Measurements from ENCODE around the gene NCOA4. TPM values are rescaled to one million over a fixed set of nuclear protein-coding genes. Genes with fewer than 3 reads are reported as not detected.

NCOA4 gene
- total and polyA plus RNA-seq, 2 of the 4 experiments (the other 2 are of a cell fraction): 62.2 to 188 TPM

GRCh38 chr10:46016811-46017210 lies 13.6 kb downstream of the NCOA4 start:
- no peak overlapping the region for H3K4me2 ChIP-seq (ENCODE audit: low read depth, low read length)
- H2BK5ac ChIP-seq (ENCODE audit: low read depth, low read length, poor library complexity, severe bottlenecking): no peak overlapping the region
- H3K27ac ChIP-seq (ENCODE audit: insufficient read depth, low read length): no peak overlapping the region
- H2BK120ac ChIP-seq (ENCODE audit: low read depth, low read length): no peak overlapping the region
- BruUV-seq (replicated peaks): no TSS peak
- H3K27me3 ChIP-seq (ENCODE audit: control insufficient read depth, insufficient read depth, low read length): no peaks in the 10 kb centered on the region
- intact Hi-C loops (cut with micrococcal nuclease) (no loop called here), in situ Hi-C loops (cut with MboI; ENCODE audit: low sequenced_read_pairs) (loop anchor here (25.0 kb wide), 1 partner anchor 1030 kb away; the partner anchor contains the start of gene DEPP1), dilution Hi-C loops (cut with HindIII; ENCODE audit: low sequenced_read_pairs, unreplicated experiment) (no loop called here)
- no peak overlapping the region for H2BK15ac ChIP-seq (ENCODE audit: low read depth, low read length)
- no peak overlapping the region for H2BK20ac ChIP-seq (ENCODE audit: low read depth, low read length)
- no peaks in the 10 kb centered on the region for H3K9me3 ChIP-seq (ENCODE audit: control insufficient read depth, insufficient read depth, low read length)
- H3K14ac ChIP-seq (replicated peaks; ENCODE audit: low read depth, low read length): no peak overlapping the region
- H4K5ac ChIP-seq (ENCODE audit: low read depth, low read length): no peak overlapping the region
- H2AK5ac ChIP-seq (ENCODE audit: low read depth, low read length): no peak overlapping the region
- H3K4ac ChIP-seq (ENCODE audit: low read depth, low read length): no peak overlapping the region
- peaks cover 23% of the 10 kb centered on the region for H3K36me3 ChIP-seq (ENCODE audit: control insufficient read depth, insufficient read depth, low read length)
- H3K4me1 ChIP-seq (ENCODE audit: control insufficient read depth, insufficient read depth, low read length): peaks cover 20% of the 10 kb centered on the region
- H3K18ac ChIP-seq (ENCODE audit: low read depth, low read length): no peak overlapping the region
- peaks cover 54% of the 10 kb centered on the region for H4K20me1 ChIP-seq (ENCODE audit: insufficient read depth, low read length)
- H3K9ac ChIP-seq (ENCODE audit: low read depth, low read length): no peak overlapping the region
- CTCF ChIA-PET: interaction anchor here (1.2 kb wide), 1 partner anchor 12 kb away, joined by 7 read pairs; no protein-coding TSS in a partner anchor
- H3K23ac ChIP-seq (ENCODE audit: low read depth, low read length): no peak overlapping the region
- no peak overlapping the region for H2AFZ ChIP-seq (replicated peaks; ENCODE audit: low read length, poor library complexity)
- no peak overlapping the region for H2AK9ac ChIP-seq (replicated peaks; ENCODE audit: low read depth, low read length, poor library complexity)
- DNase-seq (no peak), ATAC-seq (ENCODE audit: low read depth) (no peak)
- WGBS, 2 experiments (ENCODE audit: extremely low coverage in 2 of 2, insufficient read length in 1 of 2): no CpG with 5 or more reads among the region's 1 CpG
- H4K8ac ChIP-seq (ENCODE audit: low read depth in 2 of 2, low read length in 2 of 2): no peak overlapping the region
- H3K79me1 ChIP-seq (ENCODE audit: low read depth in 1 of 2, low read length in 2 of 2): peaks cover 26 to 62% of the 10 kb centered on the region in 2 experiments
- peaks cover 20% of the 10 kb centered on the region for H3K9me1 ChIP-seq (ENCODE audit: insufficient read depth, low read length)
- H4K91ac ChIP-seq (ENCODE audit: insufficient read depth, low read depth, low read length): no peak overlapping the region
- H3K56ac ChIP-seq (ENCODE audit: extremely low read depth, insufficient read depth, low read length): no peak overlapping the region
- no peak overlapping the region for H3K4me3 ChIP-seq (ENCODE audit: insufficient read depth, low read depth, low read length)
- POLR2A ChIA-PET (ENCODE audit: unreplicated experiment): no interaction called here
- TF ChIP-seq CEBPB (IDR thresholded peaks at IDR 0.05; ENCODE audit: low read depth, low read length): no peak

All from IMR-90 (cell line).